ENCODE data around the gene STRBP.

Gene STRBP

GRCh38 chr9:123120131-123120530, 148.3 kb downstream of the STRBP start:
- no peak for DNase-seq (ENCODE audit: extremely low spot score)
- no peak for TF ChIP-seq CTCF (IDR thresholded peaks at IDR 0.05; ENCODE audit: control extremely low read depth, extremely low read depth, low read depth, missing control alignments)
- CTCF ChIA-PET = interaction anchor here (1.0 to 1.6 kb wide), 3 partner anchors 17 to 105 kb away, joined by 3 to 5 read pairs (median 4); no protein-coding TSS in a partner anchor
- POLR2A ChIA-PET = interaction anchor here (0.7 kb wide), 1 partner anchor 248 kb away, joined by 3 read pairs; no protein-coding TSS in a partner anchor

- ChIA-PET CTCF (interaction anchor here (0.6 to 1.6 kb wide), 3 partner anchors 10 to 105 kb away, joined by 3 to 5 read pairs (median 3); no protein-coding TSS in a partner anchor), POLR2A (interaction anchor here (0.7 kb wide), 1 partner anchor 249 kb away, joined by 3 read pairs; no protein-coding TSS in a partner anchor)
- TF ChIP-seq CTCF (IDR thresholded peaks at IDR 0.05; ENCODE audit: control extremely low read depth, extremely low read depth, low read depth, missing control alignments) = no peak
- no peak for DNase-seq (ENCODE audit: extremely low spot score)
Measured at GRCh38 chr9:123119566-123119965, 148.8 kb downstream of the STRBP start.

GRCh38 chr9:123116036-123116435, 152.3 kb downstream of the STRBP start:
- CTCF ChIA-PET = no interaction called here
- TF ChIP-seq CTCF (IDR thresholded peaks at IDR 0.05; ENCODE audit: control extremely low read depth, extremely low read depth, low read depth, missing control alignments) = no peak
- DNase-seq (ENCODE audit: extremely low spot score) = no peak
- POLR2A ChIA-PET = no interaction called here

GRCh38 chr9:123115146-123115913, 153.1 kb downstream of the STRBP start:
- TF ChIP-seq CTCF (IDR thresholded peaks at IDR 0.05; ENCODE audit: control extremely low read depth, extremely low read depth, low read depth, missing control alignments) = no peak
- DNase-seq (ENCODE audit: extremely low spot score) = no peak
- CTCF ChIA-PET = no interaction called here
- POLR2A ChIA-PET = no interaction called here

GRCh38 chr9:123113185-123113584, 155.2 kb downstream of the STRBP start:
- CTCF ChIA-PET = no interaction called here
- POLR2A ChIA-PET = no interaction called here
- no peak for DNase-seq (ENCODE audit: extremely low spot score)
- no peak for TF ChIP-seq CTCF (IDR thresholded peaks at IDR 0.05; ENCODE audit: control extremely low read depth, extremely low read depth, low read depth, missing control alignments)

GRCh38 chr9:123112015-123112975, 156.1 kb downstream of the STRBP start:
- TF ChIP-seq CTCF (IDR thresholded peaks at IDR 0.05; ENCODE audit: control extremely low read depth, extremely low read depth, low read depth, missing control alignments) = no peak
- DNase-seq (ENCODE audit: extremely low spot score) = no peak
- POLR2A ChIA-PET = no interaction called here
- CTCF ChIA-PET = no interaction called here

Data from GM10248 (cell line).